Breast epithelium (tissue), 3 donors: ENCODE measurements around the gene PGBD1.

Source experiments
- POLR2A ChIP-seq: fragments of 450-650 bp; IDR thresholded peaks from one replicate; pipeline ENCODE4 v1.6.1; 2016; ENCODE audit warnings: antibody characterized with exemption, mild to moderate bottlenecking, moderate library complexity
- POLR2AphosphoS5 ChIP-seq, 3 donors: sonication (generic); formaldehyde crosslinking; IDR thresholded peaks; one replicate each; pipeline ENCODE4 v1.6.1; 2017; ENCODE audit warnings: antibody characterized with exemption in 3 of 3

- no peak for TF ChIP-seq POLR2A
- TF ChIP-seq POLR2AphosphoS5 (IDR thresholded peaks at IDR 0.05): no peak
Observed at GRCh38 chr6:28351493-28351925, 70.1 kb downstream of the PGBD1 start.
